HEK293 (cell line): ENCODE measurements around the gene BICRAL.

Experiments
- REPIN1 ChIP-seq: fragments of 450-650 bp; formaldehyde crosslinking; IDR thresholded peaks from 2 replicates; pipeline ENCODE4 v1.5.1; 2017; ENCODE audit warnings: missing biosample characterization, missing genetic modification characterization, low read depth
- SETDB1 ChIP-seq: IDR thresholded peaks from one replicate; pipeline ENCODE4 v1.6.1; 2017; ENCODE audit warnings: mild to moderate bottlenecking, low read length, moderate library complexity, mixed read lengths; ENCODE audit not compliant: insufficient read length
- ZBTB7A ChIP-seq: fragments of 450-650 bp; formaldehyde crosslinking; IDR thresholded peaks from 2 replicates; pipeline ENCODE4 v1.5.1; 2016; ENCODE audit warnings: low read depth, missing biosample characterization, missing genetic modification characterization
- ZNF121 ChIP-seq: fragments of 450-650 bp; formaldehyde crosslinking; IDR thresholded peaks from 2 replicates; pipeline ENCODE4 v1.5.1; 2016; ENCODE audit warnings: missing biosample characterization, missing genetic modification characterization
- ZNF335 ChIP-seq: fragments of 450-650 bp; formaldehyde crosslinking; conservative IDR thresholded peaks from 2 replicates; pipeline ENCODE4 v1.5.1; 2016; ENCODE audit warnings: missing biosample characterization, missing genetic modification characterization
- ZNF362 ChIP-seq: fragments of 450-650 bp; formaldehyde crosslinking; IDR thresholded peaks from 2 replicates; pipeline ENCODE4 v1.5.1; 2016; ENCODE audit warnings: missing biosample characterization, missing genetic modification characterization
- ZNF558 ChIP-seq: fragments of 450-650 bp; formaldehyde crosslinking; IDR thresholded peaks from 2 replicates; pipeline ENCODE4 v1.5.1; 2016; ENCODE audit warnings: missing biosample characterization, missing genetic modification characterization
- ZNF658 ChIP-seq: fragments of 450-650 bp; formaldehyde crosslinking; IDR thresholded peaks from 2 replicates; pipeline ENCODE4; 2016; ENCODE audit warnings: missing biosample characterization, missing genetic modification characterization
- ZNF707 ChIP-seq: fragments of 450-650 bp; formaldehyde crosslinking; IDR thresholded peaks from 2 replicates; pipeline ENCODE4 v1.5.1; 2016; ENCODE audit warnings: missing biosample characterization, missing genetic modification characterization
- ZNF776 ChIP-seq: fragments of 450-650 bp; formaldehyde crosslinking; IDR thresholded peaks from 2 replicates; pipeline ENCODE4 v1.5.0; 2017; ENCODE audit warnings: missing biosample characterization, missing genetic modification characterization, borderline replicate concordance
- TF ChIP-seq, protein P1 (sequence below): fragments of 450-650 bp; formaldehyde crosslinking; IDR thresholded peaks from 2 replicates; pipeline ENCODE4 v1.5.1; 2016; ENCODE audit warnings: missing biosample characterization, missing genetic modification characterization
- TF ChIP-seq, protein P2 (sequence below): fragments of 450-650 bp; formaldehyde crosslinking; IDR thresholded peaks from 2 replicates; pipeline ENCODE4 v1.5.1; 2016; ENCODE audit warnings: missing biosample characterization, missing genetic modification characterization
- TF ChIP-seq, protein P3 (sequence below): fragments of 450-650 bp; formaldehyde crosslinking; IDR thresholded peaks from 2 replicates; pipeline ENCODE4 v1.5.1; 2017; ENCODE audit warnings: missing biosample characterization, mild to moderate bottlenecking, missing genetic modification characterization, moderate library complexity

GRCh38 chr6:42740725-42741124, 41.1 kb upstream of the BICRAL start:
- TF ChIP-seq ZNF658 (tag by site-specific recombination): no peak
- TF ChIP-seq, protein P1, sequence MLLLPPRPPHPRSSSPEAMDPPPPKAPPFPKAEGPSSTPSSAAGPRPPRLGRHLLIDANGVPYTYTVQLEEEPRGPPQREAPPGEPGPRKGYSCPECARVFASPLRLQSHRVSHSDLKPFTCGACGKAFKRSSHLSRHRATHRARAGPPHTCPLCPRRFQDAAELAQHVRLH (tag by site-specific recombination): no peak
- TF ChIP-seq, protein P2, sequence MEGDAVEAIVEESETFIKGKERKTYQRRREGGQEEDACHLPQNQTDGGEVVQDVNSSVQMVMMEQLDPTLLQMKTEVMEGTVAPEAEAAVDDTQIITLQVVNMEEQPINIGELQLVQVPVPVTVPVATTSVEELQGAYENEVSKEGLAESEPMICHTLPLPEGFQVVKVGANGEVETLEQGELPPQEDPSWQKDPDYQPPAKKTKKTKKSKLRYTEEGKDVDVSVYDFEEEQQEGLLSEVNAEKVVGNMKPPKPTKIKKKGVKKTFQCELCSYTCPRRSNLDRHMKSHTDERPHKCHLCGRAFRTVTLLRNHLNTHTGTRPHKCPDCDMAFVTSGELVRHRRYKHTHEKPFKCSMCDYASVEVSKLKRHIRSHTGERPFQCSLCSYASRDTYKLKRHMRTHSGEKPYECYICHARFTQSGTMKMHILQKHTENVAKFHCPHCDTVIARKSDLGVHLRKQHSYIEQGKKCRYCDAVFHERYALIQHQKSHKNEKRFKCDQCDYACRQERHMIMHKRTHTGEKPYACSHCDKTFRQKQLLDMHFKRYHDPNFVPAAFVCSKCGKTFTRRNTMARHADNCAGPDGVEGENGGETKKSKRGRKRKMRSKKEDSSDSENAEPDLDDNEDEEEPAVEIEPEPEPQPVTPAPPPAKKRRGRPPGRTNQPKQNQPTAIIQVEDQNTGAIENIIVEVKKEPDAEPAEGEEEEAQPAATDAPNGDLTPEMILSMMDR: no peak
- no peak for TF ChIP-seq ZNF707 (tag by site-specific recombination)
- TF ChIP-seq REPIN1 (tag by site-specific recombination): no peak
- TF ChIP-seq ZNF776: no peak
- no peak for TF ChIP-seq ZNF558 (tag by site-specific recombination)
- TF ChIP-seq, protein P3, sequence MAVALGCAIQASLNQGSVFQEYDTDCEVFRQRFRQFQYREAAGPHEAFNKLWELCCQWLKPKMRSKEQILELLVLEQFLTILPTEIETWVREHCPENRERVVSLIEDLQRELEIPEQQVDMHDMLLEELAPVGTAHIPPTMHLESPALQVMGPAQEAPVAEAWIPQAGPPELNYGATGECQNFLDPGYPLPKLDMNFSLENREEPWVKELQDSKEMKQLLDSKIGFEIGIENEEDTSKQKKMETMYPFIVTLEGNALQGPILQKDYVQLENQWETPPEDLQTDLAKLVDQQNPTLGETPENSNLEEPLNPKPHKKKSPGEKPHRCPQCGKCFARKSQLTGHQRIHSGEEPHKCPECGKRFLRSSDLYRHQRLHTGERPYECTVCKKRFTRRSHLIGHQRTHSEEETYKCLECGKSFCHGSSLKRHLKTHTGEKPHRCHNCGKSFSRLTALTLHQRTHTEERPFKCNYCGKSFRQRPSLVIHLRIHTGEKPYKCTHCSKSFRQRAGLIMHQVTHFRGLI (tag by site-specific recombination): no peak
- TF ChIP-seq ZBTB7A (tag by site-specific recombination): no peak
- no peak for TF ChIP-seq SETDB1
- no peak for TF ChIP-seq ZNF121 (tag by site-specific recombination)
- TF ChIP-seq ZNF335 (tag by site-specific recombination): no peak
- no peak for TF ChIP-seq ZNF362 (tag by site-specific recombination)
